ENCODE results near the gene NDUFB2.
"Not testable (repeated sequence)": the region's sequence is repeated elsewhere in the genome, so short reads cannot be mapped to it uniquely, and the experiment has no call there.

Gene NDUFB2

GRCh38 chr7:140734096-140734495 is 37.6 kb downstream of the NDUFB2 start:
- no peak for DNase-seq (ENCODE audit: low spot score)

GRCh38 chr7:140734729-140735128 is 38.2 kb downstream of the NDUFB2 start:
- DNase-seq (ENCODE audit: low spot score), result no peak

GRCh38 chr7:140738280-140738679 is 41.8 kb downstream of the NDUFB2 start:
- no peak for DNase-seq (ENCODE audit: low spot score)

- not testable (repeated sequence) for DNase-seq (ENCODE audit: low spot score)
Measured at GRCh38 chr7:140743255-140743654, 46.7 kb downstream of the NDUFB2 start.

GRCh38 chr7:140744005-140744404 is 47.5 kb downstream of the NDUFB2 start:
- no peak for DNase-seq (ENCODE audit: low spot score)

GRCh38 chr7:140745266-140746058 is 49.0 kb downstream of the NDUFB2 start:
- no peak for DNase-seq (ENCODE audit: low spot score)

- DNase-seq (ENCODE audit: low spot score), result no peak
Measured at GRCh38 chr7:140746751-140747150, 50.2 kb downstream of the NDUFB2 start.

GRCh38 chr7:140752533-140752932 is 56.0 kb downstream of the NDUFB2 start:
- DNase-seq (ENCODE audit: low spot score), result no peak

- no peak for DNase-seq (ENCODE audit: low spot score)
Measured at GRCh38 chr7:140754506-140754905, 58.0 kb downstream of the NDUFB2 start.

Data from SK-N-DZ (cell line).